ENCODE results near the gene PIBF1.

DNA sequence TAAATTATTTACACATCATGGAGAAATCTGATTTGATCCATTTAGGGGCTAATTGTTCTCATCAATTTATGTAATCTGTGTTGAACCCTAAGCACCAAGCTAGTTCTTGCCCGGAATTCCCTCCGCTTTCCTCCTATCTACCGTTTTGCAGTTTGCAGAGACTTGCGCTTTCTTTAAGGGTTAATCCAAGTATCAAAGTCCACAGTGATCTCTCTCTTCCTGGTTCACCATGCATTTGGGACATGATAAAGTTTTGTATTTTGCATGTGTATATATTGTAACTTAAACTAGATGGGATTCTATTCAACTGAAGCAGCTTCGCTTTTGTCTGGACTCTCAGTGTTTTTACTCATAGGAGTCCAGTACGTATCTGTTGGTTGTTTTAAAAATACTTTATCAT is 263.1 kb downstream of the PIBF1 start:
- TF ChIP-seq, protein P1, sequence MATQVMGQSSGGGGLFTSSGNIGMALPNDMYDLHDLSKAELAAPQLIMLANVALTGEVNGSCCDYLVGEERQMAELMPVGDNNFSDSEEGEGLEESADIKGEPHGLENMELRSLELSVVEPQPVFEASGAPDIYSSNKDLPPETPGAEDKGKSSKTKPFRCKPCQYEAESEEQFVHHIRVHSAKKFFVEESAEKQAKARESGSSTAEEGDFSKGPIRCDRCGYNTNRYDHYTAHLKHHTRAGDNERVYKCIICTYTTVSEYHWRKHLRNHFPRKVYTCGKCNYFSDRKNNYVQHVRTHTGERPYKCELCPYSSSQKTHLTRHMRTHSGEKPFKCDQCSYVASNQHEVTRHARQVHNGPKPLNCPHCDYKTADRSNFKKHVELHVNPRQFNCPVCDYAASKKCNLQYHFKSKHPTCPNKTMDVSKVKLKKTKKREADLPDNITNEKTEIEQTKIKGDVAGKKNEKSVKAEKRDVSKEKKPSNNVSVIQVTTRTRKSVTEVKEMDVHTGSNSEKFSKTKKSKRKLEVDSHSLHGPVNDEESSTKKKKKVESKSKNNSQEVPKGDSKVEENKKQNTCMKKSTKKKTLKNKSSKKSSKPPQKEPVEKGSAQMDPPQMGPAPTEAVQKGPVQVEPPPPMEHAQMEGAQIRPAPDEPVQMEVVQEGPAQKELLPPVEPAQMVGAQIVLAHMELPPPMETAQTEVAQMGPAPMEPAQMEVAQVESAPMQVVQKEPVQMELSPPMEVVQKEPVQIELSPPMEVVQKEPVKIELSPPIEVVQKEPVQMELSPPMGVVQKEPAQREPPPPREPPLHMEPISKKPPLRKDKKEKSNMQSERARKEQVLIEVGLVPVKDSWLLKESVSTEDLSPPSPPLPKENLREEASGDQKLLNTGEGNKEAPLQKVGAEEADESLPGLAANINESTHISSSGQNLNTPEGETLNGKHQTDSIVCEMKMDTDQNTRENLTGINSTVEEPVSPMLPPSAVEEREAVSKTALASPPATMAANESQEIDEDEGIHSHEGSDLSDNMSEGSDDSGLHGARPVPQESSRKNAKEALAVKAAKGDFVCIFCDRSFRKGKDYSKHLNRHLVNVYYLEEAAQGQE (IDR thresholded peaks at IDR 0.05; ENCODE audit: insufficient read depth in 1 of 2, low read depth in 2 of 2, low read length in 2 of 2): no peak
- TF ChIP-seq SIN3A (IDR thresholded peaks at IDR 0.05; ENCODE audit: borderline replicate concordance, insufficient read depth, low read length) (no peak), TAF1 (IDR thresholded peaks at IDR 0.05; ENCODE audit: borderline replicate concordance, insufficient read depth, low read length) (no peak), POLR2AphosphoS5 (IDR thresholded peaks at IDR 0.05; ENCODE audit: low read depth, low read length) (no peak), FOXP2 (optimal IDR thresholded peaks at IDR 0.05; ENCODE audit: borderline replicate concordance, extremely low read depth, extremely low read length, insufficient read depth) (no peak)

All from PFSK-1 (cell line).